Medulla oblongata (tissue), 1 donor: ENCODE data around the gene GCDH.

Experiments
- DNase-seq: peaks from one replicate; pipeline ENCODE4 v3.0.0-alpha.2; 2015; ENCODE audit errors: extremely low spot score

The GCDH gene

DNA sequence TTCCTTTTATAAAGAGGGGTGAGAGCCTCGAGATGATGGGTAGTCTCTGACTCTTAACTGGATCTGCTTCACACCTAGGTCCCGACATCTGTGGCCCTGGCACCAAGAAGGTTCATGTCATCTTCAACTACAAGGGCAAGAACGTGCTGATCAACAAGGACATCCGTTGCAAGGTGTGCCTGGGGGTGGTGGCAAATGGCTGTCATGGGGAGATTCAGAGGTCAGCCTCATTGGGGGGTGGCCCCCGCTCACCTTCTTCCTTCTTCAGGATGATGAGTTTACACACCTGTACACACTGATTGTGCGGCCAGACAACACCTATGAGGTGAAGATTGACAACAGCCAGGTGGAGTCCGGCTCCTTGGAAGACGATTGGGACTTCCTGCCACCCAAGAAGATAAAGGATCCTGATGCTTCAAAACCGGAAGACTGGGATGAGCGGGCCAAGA is 49.0 kb downstream of the GCDH start:
- no peak for DNase-seq

DNA sequence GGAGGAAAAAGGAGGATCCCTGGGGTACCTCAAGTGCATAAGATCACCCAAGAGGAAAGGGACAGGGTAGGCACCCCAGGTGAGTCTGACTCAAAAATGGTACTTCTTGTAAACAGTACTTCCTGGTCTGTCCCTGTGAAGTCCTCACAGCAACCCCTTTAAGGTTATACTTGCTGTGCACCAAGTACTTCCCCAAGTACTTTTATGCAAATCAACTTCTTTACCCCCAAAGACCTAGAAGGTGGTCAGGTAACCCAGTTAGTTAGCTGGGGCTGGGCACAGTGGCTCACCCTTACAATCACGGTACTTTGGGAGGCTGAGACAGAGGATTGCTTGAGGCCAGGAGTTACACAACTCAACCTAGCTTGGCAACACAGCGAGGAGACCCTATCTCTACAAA is 49.9 kb downstream of the GCDH start:
- DNase-seq: no peak

DNA sequence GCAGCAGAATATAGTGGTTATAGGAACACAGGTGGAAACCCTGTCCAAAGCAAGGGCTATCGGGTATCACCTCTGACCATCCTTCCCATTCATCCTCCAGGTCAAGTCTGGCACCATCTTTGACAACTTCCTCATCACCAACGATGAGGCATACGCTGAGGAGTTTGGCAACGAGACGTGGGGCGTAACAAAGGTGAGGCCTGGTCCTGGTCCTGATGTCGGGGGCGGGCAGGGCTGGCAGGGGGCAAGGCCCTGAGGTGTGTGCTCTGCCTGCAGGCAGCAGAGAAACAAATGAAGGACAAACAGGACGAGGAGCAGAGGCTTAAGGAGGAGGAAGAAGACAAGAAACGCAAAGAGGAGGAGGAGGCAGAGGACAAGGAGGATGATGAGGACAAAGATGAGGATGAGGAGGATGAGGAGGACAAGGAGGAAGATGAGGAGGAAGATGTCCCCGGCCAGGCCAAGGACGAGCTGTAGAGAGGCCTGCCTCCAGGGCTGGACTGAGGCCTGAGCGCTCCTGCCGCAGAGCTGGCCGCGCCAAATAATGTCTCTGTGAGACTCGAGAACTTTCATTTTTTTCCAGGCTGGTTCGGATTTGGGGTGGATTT is 52.6 kb downstream of the GCDH start:
- no peak for DNase-seq

DNA sequence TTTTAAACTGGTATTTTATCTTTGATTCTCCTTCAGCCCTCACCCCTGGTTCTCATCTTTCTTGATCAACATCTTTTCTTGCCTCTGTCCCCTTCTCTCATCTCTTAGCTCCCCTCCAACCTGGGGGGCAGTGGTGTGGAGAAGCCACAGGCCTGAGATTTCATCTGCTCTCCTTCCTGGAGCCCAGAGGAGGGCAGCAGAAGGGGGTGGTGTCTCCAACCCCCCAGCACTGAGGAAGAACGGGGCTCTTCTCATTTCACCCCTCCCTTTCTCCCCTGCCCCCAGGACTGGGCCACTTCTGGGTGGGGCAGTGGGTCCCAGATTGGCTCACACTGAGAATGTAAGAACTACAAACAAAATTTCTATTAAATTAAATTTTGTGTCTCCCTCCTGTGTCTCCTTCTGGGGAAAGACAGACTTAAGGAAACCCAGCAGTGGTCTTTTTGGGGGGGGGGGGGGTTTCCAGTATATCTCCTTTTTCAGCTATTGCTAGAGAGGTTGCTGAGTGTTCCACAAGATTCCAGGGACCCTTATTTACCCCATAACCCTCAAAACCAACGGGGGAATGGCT is 53.2 kb downstream of the GCDH start:
- no peak for DNase-seq

DNA sequence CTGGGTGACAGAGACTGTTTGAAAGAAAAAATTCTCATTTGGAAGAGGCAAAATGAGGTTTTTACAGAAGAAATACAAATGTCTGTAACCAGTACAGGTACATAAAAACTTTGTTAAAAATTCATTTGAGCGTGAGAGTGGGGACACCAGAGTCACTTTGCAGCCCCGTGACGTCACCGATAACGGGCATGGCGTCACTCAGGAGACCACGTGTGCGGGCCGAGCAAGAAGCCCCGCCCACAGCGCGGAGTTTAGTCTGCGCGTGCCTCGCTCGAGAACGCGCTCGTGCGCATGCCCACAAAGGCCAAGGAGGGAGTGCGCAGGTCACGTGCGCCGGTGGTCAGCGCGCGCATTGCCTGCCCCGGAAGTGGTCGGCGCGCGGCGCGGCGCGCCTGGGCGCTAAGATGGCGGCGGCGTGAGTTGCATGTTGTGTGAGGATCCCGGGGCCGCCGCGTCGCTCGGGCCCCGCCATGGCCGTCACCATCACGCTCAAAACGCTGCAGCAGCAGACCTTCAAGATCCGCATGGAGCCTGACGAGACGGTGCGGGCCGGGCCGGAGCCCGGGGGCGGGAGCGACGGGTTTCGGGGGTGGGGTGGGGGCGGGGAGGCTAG is 54.6 kb downstream of the GCDH start, which contains the start of gene RAD23A:
TSS of gene RAD23A (plus strand) at position 384 of the 613 bp plus-strand sequence. CDS start at position 471, 87 bp downstream.
- peak; percentile 94 for DNase-seq

DNA sequence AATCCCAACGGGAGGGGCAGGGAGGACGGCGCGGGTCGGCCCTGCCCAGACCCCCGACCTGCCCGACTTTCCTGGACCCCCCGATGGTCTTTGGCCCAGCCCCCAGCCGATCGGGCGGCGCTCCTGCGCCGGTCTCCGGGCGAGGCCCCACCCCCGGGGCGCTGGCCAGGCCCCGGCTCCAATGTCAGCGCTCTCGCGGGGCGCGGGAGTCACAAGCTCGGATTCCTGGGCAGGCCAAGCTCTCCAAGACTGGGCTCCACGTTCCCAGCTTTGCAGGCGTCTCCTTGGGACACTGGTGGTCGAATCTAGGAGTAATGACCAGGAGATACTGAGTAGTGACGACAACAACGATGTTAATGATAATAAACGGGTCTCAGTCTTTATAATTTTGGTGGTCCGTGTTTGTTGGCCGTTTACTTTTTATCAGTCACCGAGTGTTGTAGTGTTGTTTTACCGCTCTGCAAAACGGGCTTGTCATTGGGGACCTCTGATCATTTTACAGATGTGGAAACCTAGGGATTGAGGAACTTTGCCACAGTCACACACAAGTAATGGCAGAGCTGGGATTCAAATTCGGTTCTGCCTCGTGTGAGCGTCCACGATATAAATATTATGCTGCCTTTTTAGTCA is 55.2 kb downstream of the GCDH start:
- DNase-seq: peak; percentile 47

DNA sequence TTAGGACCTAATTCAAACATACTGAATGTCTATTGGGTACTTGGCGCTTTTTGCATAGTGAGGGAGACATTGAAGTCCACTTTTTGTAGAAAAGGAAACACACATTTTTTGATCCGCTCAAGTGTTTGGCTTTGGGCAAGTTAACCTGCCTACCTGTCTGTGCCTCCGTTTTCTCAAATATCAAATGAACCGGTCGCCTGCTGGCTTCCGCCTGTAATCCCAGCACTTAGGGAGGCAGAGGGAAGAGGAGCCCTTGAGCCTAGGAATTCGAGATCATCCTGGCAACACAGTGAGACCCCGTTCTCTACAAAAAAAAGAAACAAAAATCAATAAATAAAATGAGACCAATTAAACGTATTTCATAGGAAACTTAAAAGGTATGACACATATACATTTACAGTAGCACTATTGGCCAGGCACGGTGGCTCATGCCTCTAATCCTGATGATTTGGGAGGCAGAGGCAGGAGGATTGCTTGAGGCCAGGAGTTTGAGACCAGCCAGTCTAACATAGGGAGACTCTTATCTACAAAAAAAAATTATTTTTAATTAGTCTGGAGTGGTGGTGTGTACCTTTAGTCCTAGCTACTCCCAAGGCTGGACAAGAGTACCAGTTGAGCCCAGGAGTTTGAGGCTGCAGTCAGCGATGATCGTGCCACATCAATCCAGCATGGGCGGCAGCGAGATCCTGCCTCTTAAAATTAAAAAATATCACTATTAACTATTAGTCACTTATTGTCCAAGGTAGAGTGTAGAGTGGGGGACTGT is 56.0 kb downstream of the GCDH start:
- DNase-seq: no peak

DNA sequence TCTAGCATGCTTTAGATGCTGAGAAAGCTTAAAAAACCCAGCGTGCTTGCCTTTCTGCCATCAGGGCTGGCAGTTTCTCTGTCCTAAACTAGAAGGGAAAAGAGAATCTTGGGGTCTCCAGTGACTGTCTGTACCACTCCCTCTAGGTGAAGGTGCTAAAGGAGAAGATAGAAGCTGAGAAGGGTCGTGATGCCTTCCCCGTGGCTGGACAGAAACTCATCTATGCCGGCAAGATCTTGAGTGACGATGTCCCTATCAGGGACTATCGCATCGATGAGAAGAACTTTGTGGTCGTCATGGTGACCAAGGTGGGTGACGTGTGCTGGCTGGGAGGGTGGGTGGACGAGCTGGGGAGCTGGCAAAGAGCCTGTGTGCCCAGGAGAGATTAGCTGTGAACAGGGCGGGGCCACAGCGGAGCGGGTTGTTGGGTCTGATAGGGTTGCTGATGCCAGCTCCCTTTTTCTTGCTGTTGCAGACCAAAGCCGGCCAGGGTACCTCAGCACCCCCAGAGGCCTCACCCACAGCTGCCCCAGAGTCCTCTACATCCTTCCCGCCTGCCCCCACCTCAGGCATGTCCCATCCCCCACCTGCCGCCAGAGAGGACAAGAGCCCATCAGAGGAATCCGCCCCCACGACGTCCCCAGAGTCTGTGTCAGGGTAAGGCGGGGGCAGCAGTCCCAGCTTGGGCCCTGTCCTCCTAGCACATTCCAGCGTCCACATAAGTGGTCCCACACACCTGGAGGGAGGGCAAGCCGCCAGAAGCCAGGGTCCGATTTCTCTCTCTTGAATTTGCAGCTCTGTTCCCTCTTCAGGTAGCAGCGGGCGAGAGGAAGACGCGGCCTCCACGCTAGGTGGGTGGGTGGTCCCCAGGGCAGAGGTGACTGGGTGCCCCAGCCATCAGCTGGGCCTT is 57.0 kb downstream of the GCDH start:
- DNase-seq: no peak

DNA sequence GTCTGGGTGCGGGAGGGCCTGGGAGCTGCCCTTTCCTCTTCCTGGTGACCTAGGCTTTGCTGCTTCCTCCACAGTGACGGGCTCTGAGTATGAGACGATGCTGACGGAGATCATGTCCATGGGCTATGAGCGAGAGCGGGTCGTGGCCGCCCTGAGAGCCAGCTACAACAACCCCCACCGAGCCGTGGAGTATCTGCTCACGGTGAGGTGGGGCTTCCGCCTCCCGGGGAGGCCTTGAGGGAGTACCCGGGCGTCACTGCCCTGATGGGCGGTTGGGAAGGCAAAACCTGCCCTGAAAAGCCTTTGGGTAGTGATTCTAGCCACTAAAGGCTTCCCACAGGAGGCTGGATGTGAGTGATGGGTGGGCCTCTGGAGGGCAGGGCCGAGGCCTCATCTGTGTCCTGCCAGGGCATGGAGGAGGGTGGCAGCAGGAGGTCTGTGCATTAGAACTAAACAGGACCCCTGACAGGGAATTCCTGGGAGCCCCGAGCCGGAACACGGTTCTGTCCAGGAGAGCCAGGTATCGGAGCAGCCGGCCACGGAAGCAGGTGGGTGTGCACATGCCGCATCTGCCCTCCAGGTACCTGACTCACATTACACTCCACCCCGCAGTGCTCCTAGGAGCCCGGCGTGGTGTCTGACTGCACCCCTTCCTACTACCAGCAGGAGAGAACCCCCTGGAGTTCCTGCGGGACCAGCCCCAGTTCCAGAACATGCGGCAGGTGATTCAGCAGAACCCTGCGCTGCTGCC is 57.8 kb downstream of the GCDH start:
- no peak for DNase-seq
